ENCODE measurements around the gene USP35. TPM values are rescaled to one million over a fixed set of nuclear protein-coding genes. Genes with fewer than 3 reads are reported as not detected.
"Not testable (repeated sequence)": the region's sequence is repeated elsewhere in the genome, so short reads cannot be mapped to it uniquely, and the experiment has no call there.

Gene USP35
- total RNA-seq, 1 donor from 2014 or later = 10.0 TPM

- DNase-seq (ENCODE audit: low spot score) = peak; percentile 75
These were observed 19.9 kb upstream of the USP35 start for GRCh38 chr11:78168539-78169477.

GRCh38 chr11:78170413-78170812 lies 18.3 kb upstream of the USP35 start:
- DNase-seq (ENCODE audit: low spot score) = no peak

- no peak for DNase-seq (ENCODE audit: low spot score)
These were observed 17.7 kb upstream of the USP35 start for GRCh38 chr11:78170874-78171549.

- DNase-seq (ENCODE audit: low spot score) = no peak
These were observed 16.8 kb upstream of the USP35 start for GRCh38 chr11:78171951-78172350.

- DNase-seq (ENCODE audit: low spot score) = not testable (repeated sequence)
These were observed 12.9 kb upstream of the USP35 start for GRCh38 chr11:78175862-78176261.

- no peak for DNase-seq (ENCODE audit: low spot score)
These were observed 12.0 kb upstream of the USP35 start for GRCh38 chr11:78176605-78177141.

- DNase-seq (ENCODE audit: low spot score) = no peak
These were observed 11.5 kb upstream of the USP35 start for GRCh38 chr11:78177216-78177615.

- no peak for DNase-seq (ENCODE audit: low spot score)
These were observed 9.2 kb upstream of the USP35 start for GRCh38 chr11:78179459-78180071.

- DNase-seq (ENCODE audit: low spot score) = no peak
These were observed 8.0 kb upstream of the USP35 start for GRCh38 chr11:78180751-78181150.

- no peak for DNase-seq (ENCODE audit: low spot score)
These were observed 7.5 kb upstream of the USP35 start for GRCh38 chr11:78181185-78181584.

GRCh38 chr11:78187366-78188285 lies 1.1 kb upstream of the USP35 start:
- no peak for DNase-seq (ENCODE audit: low spot score)

- DNase-seq (ENCODE audit: low spot score) = no peak
These were observed 530 bp downstream of the USP35 start for GRCh38 chr11:78189174-78189724.

- DNase-seq (ENCODE audit: low spot score) = no peak
These were observed 1.1 kb downstream of the USP35 start for GRCh38 chr11:78189851-78190250.

- no peak for DNase-seq (ENCODE audit: low spot score)
These were observed 1.7 kb downstream of the USP35 start for GRCh38 chr11:78190374-78190773.

GRCh38 chr11:78190871-78191538 lies 2.3 kb downstream of the USP35 start:
- DNase-seq (ENCODE audit: low spot score) = no peak

- DNase-seq (ENCODE audit: low spot score) = no peak
These were observed 3.6 kb downstream of the USP35 start for GRCh38 chr11:78192223-78192719.

GRCh38 chr11:78192911-78193351 lies 4.2 kb downstream of the USP35 start:
- no peak for DNase-seq (ENCODE audit: low spot score)

- no peak for DNase-seq (ENCODE audit: low spot score)
These were observed 5.1 kb downstream of the USP35 start for GRCh38 chr11:78193806-78194205.

- DNase-seq (ENCODE audit: low spot score) = no peak
These were observed 5.8 kb downstream of the USP35 start for GRCh38 chr11:78194490-78194889.

Measured in ureter (tissue), 1 donor.